CD4-positive, alpha-beta T cell treated with Interleukin-6 for 4 hours (primary cell): ENCODE data around the gene YWHAQ.

Source experiments
- DNase-seq: peaks from one replicate; pipeline ENCODE4 v3.0.0-alpha.2; 2020; ENCODE audit warnings: mixed read lengths

The YWHAQ gene

DNA sequence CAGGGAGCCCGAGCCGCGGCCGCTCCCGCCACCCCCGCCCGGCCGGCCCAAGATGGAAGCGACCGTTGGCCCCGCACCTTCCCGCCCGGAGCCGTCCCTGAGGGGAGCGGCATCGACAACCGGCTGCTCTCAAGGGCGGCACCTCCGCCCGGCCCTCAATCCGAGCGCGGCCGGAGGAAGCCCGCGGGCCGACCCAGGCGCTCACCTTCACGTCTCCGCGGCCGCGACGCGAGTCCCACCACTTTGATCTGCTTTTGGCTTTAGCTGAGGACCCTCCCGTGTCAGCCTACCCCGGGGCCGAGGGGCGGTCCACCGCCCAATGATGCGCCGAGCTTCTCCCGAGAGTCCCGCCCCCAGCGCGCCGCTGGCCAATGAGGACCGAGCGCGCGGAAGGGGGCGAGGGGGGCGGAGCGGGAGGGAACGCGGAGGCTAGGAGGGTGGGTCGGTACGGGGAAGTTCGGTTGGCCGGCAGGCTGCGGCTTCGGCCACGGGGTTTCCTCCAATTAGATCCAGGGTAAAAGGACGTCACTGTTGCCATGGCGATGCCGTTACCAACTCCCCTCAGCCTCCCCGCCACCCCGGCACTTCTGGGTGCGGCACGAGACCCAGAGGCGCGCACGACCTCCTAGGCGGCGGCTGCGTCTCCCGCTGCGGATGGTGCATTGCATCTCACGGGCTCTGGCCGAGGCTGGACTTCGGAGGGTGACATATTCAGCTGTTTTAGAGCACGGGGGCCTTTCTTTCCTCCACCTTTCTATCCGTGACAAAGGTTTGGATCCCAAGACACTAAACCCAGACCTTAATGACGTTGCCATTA, at the start of gene YWHAQ:
Gene YWHAQ, minus strand, starts transcription at position 262 of the 817 bp plus-strand sequence. CDS start 545 bp downstream, outside the sequence.
- DNase-seq, result peak; percentile 99

DNA sequence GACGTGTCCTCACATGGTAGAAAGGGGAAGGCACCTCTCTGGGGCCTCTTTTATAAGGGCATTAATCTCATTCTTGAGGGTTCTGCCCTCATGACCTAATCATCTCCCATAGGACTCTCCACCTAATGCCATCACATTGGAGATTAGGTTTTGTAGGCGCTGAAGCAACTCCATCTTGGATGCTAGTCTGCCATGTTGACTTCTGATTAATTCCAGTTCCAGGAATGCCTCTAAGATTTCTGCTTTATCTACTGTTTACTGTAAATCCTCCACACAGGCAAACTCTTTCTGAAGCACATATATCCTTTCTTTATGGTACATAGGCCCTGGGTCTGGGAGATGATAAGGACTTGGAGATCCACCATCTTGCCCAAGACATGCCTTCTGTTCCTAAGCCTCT, 49.3 kb upstream of the YWHAQ start:
- DNase-seq, result no peak

DNA sequence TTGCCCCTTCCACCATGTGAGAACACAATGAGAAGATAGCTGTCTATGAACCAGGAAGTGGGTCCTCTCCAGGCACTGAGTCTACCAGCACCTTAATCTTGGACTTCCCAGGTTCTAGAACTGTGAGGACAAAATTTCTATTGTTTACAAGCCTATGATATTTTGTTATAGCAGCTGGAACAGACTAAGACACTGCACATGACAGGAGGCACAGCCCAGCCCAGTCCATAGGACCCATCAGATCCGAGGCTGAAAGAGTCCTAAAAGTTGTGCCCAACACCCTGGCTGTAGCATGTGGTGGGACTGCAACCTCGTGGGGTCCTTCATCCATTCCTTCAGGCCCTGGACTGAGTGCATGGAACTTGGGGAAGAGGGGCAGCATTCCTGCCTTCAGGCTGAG, 48.4 kb upstream of the YWHAQ start:
- DNase-seq, result no peak

DNA sequence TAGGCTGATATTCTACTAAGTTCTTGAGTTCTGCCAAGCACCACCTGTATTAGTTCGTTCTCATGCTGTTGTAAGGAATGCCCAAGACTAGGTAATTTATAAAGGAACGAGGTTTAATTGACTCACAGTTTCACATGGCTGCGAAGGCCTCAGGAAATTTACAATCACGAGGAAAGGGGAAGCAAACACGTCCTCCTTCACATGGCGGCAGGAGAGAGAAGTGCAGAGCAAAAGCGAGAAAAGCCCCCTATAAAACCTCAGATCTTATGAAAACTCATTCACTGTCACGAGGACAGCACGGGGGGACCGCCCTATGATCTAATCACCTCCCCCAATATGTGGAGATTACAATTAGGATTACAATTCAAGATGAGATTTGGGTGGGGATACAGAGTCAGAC, 47.7 kb upstream of the YWHAQ start:
- DNase-seq, result no peak

DNA sequence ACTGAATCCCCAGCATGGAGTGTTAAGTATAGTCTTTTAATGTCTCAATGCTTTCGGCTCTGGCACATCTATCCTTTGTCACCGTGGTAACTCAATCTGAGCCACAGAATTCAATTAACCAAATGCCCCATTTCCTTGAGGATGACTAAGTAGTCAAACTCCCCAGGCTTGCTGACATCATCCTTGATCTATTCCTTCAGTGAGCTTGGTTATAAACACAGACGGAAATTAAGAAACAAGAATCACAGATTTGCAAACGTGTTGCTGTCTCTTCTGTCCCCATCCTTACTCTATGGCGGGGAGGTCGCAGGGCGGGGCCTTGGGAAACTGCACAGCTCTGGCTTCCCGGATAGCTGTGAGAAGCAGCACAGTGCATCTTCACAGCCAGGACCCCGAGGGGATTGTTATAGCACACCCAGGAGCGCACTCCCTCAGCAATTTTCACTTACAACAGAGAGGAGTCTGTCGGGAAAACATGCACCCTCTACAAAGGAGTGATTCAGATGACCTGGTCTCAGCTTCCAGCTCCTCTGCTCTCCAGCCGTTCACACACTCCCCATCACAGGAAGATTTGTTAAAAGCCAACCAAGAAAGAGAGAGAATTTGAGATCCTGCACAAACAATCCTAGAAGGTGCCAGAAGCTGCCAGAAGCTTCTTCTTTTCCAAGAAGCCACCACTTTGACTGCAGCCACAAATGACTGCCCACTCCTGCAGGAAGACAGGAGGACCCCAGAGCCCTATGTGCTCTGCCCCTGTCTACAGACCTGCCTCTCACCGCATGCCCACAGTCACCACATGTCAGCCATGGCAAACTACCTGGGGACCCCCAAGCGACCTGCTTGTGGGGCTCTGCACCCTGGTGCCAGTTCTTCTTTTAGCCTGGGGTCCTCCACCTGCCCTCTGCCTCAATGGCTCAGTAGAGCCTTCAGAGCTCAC, 44.9 kb upstream of the YWHAQ start:
- no peak for DNase-seq

- DNase-seq, result no peak
Observed at GRCh38 chr2:9674891-9675414, 44.2 kb upstream of the YWHAQ start.

DNA sequence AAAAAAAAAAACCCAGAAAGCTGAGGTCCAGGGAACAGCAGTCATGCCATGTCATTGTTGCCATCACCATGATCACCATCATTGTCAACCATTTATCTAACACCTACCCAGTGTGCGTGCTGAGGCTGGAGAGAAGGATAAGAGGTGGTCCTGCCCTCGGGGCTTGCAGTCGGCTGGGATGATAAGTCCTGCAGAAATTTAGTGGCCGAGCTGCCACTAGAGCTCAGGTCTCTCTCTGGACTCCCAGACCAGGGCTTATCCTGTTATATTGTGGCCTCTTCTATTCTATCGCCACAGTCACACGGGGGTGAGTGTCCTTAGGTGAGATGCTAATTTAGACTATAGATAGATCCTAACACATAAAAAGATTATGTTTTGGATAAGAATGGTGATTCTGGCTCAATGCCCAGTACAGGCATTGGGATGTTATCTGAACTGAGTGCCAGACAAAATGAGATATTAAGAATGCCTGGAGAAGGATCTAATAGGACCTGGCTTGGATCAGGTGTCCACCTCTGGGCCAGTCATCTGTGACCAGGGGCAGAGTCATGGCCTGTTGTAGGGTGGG, 43.2 kb upstream of the YWHAQ start:
- no peak for DNase-seq

GRCh38 chr2:9668687-9669345, 38.0 kb upstream of the YWHAQ start:
- DNase-seq, result no peak

GRCh38 chr2:9667826-9668225, 37.0 kb upstream of the YWHAQ start:
- DNase-seq, result no peak

DNA sequence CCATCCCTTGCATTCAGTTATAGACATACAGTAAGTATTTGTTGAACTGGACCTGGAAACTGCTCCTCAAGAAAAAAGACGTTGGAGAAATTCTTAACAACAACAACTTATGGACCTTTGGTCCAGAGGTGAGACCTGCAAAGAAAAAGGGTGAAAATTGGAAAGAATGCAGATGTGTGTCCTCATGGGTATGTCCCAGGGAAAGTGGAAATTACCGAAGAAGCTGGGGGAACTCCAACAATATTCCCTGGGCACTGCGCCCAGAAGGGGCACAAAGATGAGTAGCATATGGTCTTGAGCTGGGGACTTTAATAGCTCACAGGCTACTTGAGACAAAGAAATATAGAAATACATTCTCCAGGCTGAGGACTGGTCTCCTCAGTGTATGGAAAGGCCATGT, 35.5 kb upstream of the YWHAQ start:
- DNase-seq, result no peak

DNA sequence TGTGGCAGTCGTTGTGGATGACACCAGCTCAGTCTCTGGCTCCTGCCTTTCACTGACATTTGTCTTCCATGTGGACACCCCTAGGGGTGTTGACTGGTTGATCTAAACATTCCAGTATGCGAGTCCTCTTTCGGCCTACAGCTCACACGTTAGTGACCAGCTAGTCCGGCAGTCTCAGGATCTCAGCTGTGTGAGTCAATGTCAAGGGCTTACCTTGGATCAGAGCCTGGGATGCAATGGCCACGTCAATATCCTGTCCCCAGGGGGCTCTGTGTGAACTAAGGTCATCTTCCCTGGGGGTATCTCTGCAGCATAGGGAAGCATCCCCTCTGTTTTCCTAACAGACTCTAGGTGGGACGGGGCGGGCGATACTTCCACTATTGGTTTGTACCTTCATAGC, 35.1 kb upstream of the YWHAQ start:
- no peak for DNase-seq

DNA sequence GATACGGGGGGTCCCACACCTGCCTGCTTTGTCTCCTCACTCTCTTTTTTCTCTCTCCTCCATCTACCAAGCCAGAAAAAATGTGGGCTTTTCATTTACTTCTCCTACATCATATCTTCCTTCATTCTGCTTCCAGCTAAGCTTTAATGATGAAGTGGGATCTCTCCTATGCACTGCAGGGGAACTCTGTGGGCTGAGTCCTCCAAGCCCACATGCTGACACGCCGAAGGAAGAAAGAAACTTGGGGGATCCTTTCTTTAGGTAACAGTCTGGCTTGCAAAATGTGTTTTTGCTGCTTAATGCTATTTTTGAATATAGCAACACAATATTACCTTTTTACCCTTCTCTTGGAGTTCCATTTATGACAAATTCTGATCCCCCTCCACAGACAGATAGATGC, 33.6 kb upstream of the YWHAQ start:
- no peak for DNase-seq

DNA sequence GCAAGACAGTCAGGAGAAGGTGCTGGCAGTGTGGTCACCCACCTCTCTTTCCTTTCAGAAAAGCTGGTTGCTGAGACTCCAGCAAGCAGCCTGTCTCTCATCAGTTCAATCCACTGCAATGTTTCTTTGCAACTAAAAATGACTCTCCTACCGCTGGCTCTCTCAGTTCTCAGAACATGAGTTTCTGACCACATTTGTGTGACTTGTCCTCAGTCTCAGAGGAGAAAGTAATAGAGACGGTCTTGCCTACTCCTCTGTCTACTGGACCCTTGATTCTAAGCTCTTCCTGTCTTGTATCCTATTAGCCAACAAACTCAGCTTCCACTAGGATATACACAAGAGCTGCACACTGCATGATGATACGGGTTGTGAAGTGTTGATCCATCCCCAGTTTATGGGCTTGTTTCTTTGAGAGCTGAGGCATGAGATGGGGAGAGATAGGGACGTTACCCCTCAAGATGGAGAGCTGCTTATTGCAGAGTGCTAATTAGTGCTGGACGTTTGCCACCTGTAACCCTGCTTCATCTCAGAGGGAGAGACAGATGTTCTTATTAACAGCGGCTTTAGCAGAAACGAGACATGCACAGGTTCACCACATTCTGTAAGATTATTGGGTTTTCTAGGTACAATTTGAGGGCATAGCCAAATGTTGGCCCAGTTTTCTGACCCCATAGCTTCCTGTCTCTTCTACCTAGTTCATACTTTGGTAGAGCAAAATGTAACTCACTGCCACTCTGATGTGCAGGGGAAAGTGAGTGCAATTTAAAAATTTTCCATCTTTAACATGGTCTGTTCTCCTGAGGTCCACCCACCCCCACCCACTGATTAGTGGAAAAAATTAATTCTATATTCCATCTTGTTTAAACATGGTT, 32.4 kb upstream of the YWHAQ start:
- DNase-seq, result no peak

DNA sequence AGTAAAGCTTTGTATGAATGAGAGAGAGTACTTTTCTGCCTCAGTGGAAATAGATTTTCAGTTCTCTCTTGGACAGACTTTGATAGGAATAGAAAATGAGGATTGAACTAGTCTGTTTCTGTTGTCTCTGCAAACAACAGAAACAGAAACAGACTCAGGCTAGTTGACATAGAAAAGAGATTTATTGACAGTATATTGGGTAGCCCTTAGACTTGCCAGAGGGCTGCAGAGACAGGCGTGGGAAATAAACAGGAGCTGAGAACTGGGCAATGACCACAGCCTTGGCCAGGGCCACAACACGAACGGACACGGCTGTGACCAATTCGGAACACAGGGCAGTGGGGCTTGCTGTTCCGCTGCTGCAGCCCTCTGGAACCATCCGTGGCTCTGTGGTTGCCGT, 30.5 kb upstream of the YWHAQ start:
- no peak for DNase-seq

DNA sequence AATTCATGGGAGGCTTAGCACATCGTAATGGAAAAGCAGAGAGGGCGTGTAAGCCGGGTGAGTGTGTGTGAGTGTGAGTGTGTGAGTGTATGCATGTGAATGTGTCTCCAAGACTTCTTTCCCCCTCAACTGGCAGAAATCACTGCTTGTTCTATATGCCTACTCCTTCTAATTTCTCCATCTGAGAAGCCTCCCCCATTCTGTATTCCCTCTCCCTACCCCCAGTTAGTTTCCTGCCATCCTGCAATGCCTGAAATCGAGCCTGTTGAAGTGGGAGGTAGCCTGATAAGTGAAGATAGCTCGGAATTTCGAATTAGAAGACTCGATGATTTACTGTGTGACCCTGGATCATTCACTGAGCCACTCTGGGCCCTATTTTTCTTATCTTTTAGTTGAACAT, 30.0 kb upstream of the YWHAQ start:
- DNase-seq, result no peak

DNA sequence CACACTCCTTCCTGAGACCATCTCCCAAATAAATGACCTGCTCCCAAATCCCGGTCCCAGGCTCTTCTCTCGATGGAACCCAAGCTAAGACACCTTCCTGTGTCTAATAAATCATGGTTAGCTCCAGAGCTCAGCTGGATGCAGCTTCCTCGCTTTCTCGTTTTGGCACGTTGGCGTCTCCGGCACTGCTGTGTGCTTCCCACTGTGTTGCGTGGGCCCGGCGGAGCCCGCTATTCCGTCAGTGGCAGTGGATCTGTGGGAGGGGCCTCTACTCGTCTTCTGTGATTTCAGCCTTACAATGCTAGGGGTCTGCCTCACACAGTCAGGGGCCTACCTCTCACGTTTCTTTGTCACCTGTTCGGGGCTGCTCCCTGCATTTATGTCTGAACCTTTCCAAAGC, 29.4 kb upstream of the YWHAQ start:
- no peak for DNase-seq

GRCh38 chr2:9658972-9659371, 28.2 kb upstream of the YWHAQ start:
- no peak for DNase-seq

DNA sequence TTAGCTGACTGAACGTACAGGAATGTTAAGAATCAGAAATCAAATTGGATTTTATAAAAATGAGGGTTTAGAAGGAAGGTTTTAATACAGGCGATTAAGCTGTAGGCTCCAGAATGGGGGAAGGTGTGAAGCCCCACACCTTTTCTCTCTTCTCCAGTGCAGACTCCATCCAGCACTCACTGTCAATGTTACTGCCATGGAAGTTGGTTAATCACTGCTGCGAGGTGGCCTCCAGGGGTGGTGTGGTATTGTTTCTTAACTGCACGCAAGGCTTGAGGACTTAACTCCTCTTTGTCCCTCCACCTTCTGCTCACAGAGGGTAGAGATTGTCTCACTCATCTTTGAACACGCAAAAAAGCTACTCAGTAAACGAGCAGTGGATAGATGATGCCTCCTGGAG, 26.9 kb upstream of the YWHAQ start:
- no peak for DNase-seq

- DNase-seq, result no peak
Observed at GRCh38 chr2:9657083-9657482, 26.3 kb upstream of the YWHAQ start.

DNA sequence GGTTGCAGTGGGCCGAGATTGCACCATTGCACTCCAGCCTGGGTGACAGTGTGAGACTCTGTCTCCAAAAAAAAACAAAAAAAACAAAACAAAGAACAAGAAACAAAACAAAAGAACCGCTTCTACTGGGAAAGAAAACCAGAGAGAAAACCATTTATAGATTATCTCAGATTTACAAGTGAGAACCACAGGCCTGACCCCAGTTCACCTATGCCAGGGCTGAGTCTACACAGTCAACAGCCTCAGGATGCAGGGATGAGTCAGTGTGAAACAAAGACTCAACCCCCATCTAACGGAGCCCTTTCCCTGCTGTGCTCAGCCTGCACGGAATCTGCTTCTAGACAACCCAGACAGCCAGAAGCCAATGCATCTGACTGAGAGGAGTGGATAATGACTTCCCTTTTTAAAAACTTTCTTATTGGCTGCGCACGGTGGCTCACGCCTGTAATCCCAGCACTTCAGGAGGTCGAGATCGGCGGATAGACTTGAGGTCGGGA, 25.5 kb upstream of the YWHAQ start:
- peak; percentile 67 for DNase-seq

GRCh38 chr2:9655441-9656269, 24.9 kb upstream of the YWHAQ start:
- DNase-seq, result peak; percentile 42
